HL-60 (cell line): ENCODE results near the gene GALNT13.

Source experiments
- POLR2AphosphoS5 ChIP-seq: IDR thresholded peaks from 2 replicates; pipeline ENCODE4 v1.6.1; 2012; ENCODE audit warnings: low read depth
- SPI1 ChIP-seq: IDR thresholded peaks from 2 replicates; pipeline ENCODE4 v1.6.1; 2012; ENCODE audit warnings: low read depth, mild to moderate bottlenecking, borderline replicate concordance
- TF ChIP-seq, protein P1 (sequence below): IDR thresholded peaks from one replicate; pipeline ENCODE4 v1.5.1; 2011; ENCODE audit warnings: low read length, control low read depth, inconsistent platforms; ENCODE audit not compliant: insufficient read depth
- TF ChIP-seq, protein P2 (sequence below): IDR thresholded peaks from 2 replicates; pipeline ENCODE4 v1.6.1; 2012; ENCODE audit warnings: low read depth; ENCODE audit not compliant: insufficient replicate concordance

DNA sequence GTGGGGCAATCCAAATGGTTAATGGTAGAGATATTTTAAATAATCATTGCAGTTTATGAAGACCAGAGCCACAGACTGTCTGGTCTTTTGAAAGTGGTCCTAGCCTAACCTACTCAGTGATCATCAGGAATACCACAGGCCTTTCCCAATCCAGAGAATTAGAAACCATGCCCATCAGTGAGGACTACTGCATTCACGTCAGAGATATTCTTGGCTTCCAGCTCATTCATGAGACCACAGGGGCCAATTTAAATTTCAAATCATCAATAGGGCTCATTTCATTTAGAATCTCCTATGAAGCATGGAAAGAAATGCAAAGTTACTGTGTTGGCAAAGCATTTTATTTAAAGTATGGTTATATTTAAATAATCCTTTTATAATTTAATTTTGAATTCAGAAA, 464.5 kb downstream of the GALNT13 start:
- TF ChIP-seq, protein P1, sequence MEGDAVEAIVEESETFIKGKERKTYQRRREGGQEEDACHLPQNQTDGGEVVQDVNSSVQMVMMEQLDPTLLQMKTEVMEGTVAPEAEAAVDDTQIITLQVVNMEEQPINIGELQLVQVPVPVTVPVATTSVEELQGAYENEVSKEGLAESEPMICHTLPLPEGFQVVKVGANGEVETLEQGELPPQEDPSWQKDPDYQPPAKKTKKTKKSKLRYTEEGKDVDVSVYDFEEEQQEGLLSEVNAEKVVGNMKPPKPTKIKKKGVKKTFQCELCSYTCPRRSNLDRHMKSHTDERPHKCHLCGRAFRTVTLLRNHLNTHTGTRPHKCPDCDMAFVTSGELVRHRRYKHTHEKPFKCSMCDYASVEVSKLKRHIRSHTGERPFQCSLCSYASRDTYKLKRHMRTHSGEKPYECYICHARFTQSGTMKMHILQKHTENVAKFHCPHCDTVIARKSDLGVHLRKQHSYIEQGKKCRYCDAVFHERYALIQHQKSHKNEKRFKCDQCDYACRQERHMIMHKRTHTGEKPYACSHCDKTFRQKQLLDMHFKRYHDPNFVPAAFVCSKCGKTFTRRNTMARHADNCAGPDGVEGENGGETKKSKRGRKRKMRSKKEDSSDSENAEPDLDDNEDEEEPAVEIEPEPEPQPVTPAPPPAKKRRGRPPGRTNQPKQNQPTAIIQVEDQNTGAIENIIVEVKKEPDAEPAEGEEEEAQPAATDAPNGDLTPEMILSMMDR = no peak
- TF ChIP-seq POLR2AphosphoS5 (no peak), SPI1 (no peak)
- TF ChIP-seq, protein P2, sequence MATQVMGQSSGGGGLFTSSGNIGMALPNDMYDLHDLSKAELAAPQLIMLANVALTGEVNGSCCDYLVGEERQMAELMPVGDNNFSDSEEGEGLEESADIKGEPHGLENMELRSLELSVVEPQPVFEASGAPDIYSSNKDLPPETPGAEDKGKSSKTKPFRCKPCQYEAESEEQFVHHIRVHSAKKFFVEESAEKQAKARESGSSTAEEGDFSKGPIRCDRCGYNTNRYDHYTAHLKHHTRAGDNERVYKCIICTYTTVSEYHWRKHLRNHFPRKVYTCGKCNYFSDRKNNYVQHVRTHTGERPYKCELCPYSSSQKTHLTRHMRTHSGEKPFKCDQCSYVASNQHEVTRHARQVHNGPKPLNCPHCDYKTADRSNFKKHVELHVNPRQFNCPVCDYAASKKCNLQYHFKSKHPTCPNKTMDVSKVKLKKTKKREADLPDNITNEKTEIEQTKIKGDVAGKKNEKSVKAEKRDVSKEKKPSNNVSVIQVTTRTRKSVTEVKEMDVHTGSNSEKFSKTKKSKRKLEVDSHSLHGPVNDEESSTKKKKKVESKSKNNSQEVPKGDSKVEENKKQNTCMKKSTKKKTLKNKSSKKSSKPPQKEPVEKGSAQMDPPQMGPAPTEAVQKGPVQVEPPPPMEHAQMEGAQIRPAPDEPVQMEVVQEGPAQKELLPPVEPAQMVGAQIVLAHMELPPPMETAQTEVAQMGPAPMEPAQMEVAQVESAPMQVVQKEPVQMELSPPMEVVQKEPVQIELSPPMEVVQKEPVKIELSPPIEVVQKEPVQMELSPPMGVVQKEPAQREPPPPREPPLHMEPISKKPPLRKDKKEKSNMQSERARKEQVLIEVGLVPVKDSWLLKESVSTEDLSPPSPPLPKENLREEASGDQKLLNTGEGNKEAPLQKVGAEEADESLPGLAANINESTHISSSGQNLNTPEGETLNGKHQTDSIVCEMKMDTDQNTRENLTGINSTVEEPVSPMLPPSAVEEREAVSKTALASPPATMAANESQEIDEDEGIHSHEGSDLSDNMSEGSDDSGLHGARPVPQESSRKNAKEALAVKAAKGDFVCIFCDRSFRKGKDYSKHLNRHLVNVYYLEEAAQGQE = no peak
